ENCODE measurements around the gene SIDT1. TPM values are rescaled to one million over a fixed set of nuclear protein-coding genes. Genes with fewer than 3 reads are reported as not detected.

The SIDT1 gene
- total and polyA plus RNA-seq, 3 donors from 2014 or later: 5.0 to 8.6 (median 5.9) TPM

- H3K27me3 ChIP-seq: no peaks in the 10 kb centered on the region
- DNase-seq: no peak
- no peaks in the 10 kb centered on the region for H3K36me3 ChIP-seq (ENCODE audit: low read depth, missing control alignments)
- no peaks in the 10 kb centered on the region for H3K4me1 ChIP-seq
- H3K27ac ChIP-seq: no peak overlapping the region
- no peaks in the 10 kb centered on the region for H3K9me3 ChIP-seq
- H3K4me3 ChIP-seq: no peak overlapping the region
- TF ChIP-seq CTCF (IDR thresholded peaks at IDR 0.05) (no peak), POLR2A (IDR thresholded peaks at IDR 0.05) (no peak)
- intact Hi-C loops (cut with DNase I; ENCODE audit: low total_unique reads): no loop called here
Measured at GRCh38 chr3:113537155-113537554, 4.8 kb downstream of the SIDT1 start.

- TF ChIP-seq POLR2A (IDR thresholded peaks at IDR 0.05) (no peak), CTCF (IDR thresholded peaks at IDR 0.05) (no peak)
- DNase-seq: no peak
- intact Hi-C loops (cut with DNase I; ENCODE audit: low total_unique reads): no loop called here
- no peaks in the 10 kb centered on the region for H3K4me1 ChIP-seq
- H3K36me3 ChIP-seq (ENCODE audit: low read depth, missing control alignments): no peaks in the 10 kb centered on the region
- H3K4me3 ChIP-seq: no peak overlapping the region
- WGBS, 2 donors: 78 to 90% methylated on average over 2 of the region's 2 CpGs
- no peak overlapping the region for H3K27ac ChIP-seq
- H3K27me3 ChIP-seq: no peaks in the 10 kb centered on the region
- no peaks in the 10 kb centered on the region for H3K9me3 ChIP-seq
Measured at GRCh38 chr3:113541519-113541918, 9.2 kb downstream of the SIDT1 start.

GRCh38 chr3:113545594-113545993 is 13.2 kb downstream of the SIDT1 start:
- TF ChIP-seq POLR2A (IDR thresholded peaks at IDR 0.05) (no peak), CTCF (IDR thresholded peaks at IDR 0.05) (no peak)
- WGBS, 2 donors: 85 to 86% methylated on average over 1 of the region's 1 CpG
- DNase-seq: no peak
- Histone ChIP-seq H3K27me3 (no peaks in the 10 kb centered on the region), H3K4me3 (no peak overlapping the region), H3K27ac (no peak overlapping the region), H3K4me1 (no peaks in the 10 kb centered on the region), H3K9me3 (no peaks in the 10 kb centered on the region), H3K36me3 (ENCODE audit: low read depth, missing control alignments) (no peaks in the 10 kb centered on the region)
- intact Hi-C loops (cut with DNase I; ENCODE audit: low total_unique reads): no loop called here

- Histone ChIP-seq H3K4me1 (no peaks in the 10 kb centered on the region), H3K36me3 (ENCODE audit: low read depth, missing control alignments) (no peaks in the 10 kb centered on the region), H3K27ac (no peak overlapping the region), H3K27me3 (no peaks in the 10 kb centered on the region), H3K9me3 (no peaks in the 10 kb centered on the region), H3K4me3 (no peak overlapping the region)
- 34 to 39% methylated on average over 3 of the region's 3 CpGs for WGBS, 2 donors
- intact Hi-C loops (cut with DNase I; ENCODE audit: low total_unique reads): no loop called here
- no peak for TF ChIP-seq POLR2A (IDR thresholded peaks at IDR 0.05)
- no peak for DNase-seq
Measured at GRCh38 chr3:113546414-113546893, 14.1 kb downstream of the SIDT1 start.

GRCh38 chr3:113548501-113548900 is 16.1 kb downstream of the SIDT1 start:
- no peak overlapping the region for H3K4me3 ChIP-seq
- intact Hi-C loops (cut with DNase I; ENCODE audit: low total_unique reads): no loop called here
- no peaks in the 10 kb centered on the region for H3K9me3 ChIP-seq
- WGBS, 2 donors: 95 to 99% methylated on average over 2 of the region's 2 CpGs
- no peaks in the 10 kb centered on the region for H3K27me3 ChIP-seq
- no peak for TF ChIP-seq CTCF (IDR thresholded peaks at IDR 0.05)
- no peak for TF ChIP-seq POLR2A (IDR thresholded peaks at IDR 0.05)
- H3K4me1 ChIP-seq: no peaks in the 10 kb centered on the region
- no peak overlapping the region for H3K27ac ChIP-seq
- DNase-seq: no peak
- no peaks in the 10 kb centered on the region for H3K36me3 ChIP-seq (ENCODE audit: low read depth, missing control alignments)
